ENCODE data around the gene PDSS1.
"Not testable (repeated sequence)": the region's sequence is repeated elsewhere in the genome, so short reads cannot be mapped to it uniquely, and the experiment has no call there.

Gene PDSS1

GRCh38 chr10:26682931-26683330 is 14.6 kb upstream of the PDSS1 start:
- Histone ChIP-seq H3K4me3 (replicated peaks; ENCODE audit: insufficient read depth, low read length) (no peak overlapping the region), H3K27me3 (ENCODE audit: insufficient read depth, poor library complexity, severe bottlenecking) (no peaks in the 10 kb centered on the region), H3K27ac (replicated peaks) (no peak overlapping the region)
- DNase-seq (ENCODE audit: low read depth in 1 of 2, low spot score in 1 of 2), result no peak
- TF ChIP-seq CTCF (IDR thresholded peaks at IDR 0.05; ENCODE audit: insufficient read depth, low read length), result no peak
- no peak for TF ChIP-seq POLR2AphosphoS5 (IDR thresholded peaks at IDR 0.05; ENCODE audit: low read depth)
- no peak for TF ChIP-seq REST (IDR thresholded peaks at IDR 0.05; ENCODE audit: insufficient replicate concordance, low read depth)
- no peak for TF ChIP-seq GABPA (IDR thresholded peaks at IDR 0.05; ENCODE audit: low read depth)
- no peak for TF ChIP-seq SPI1 (IDR thresholded peaks at IDR 0.05; ENCODE audit: borderline replicate concordance, low read depth)

- H3K4me3 ChIP-seq (replicated peaks; ENCODE audit: insufficient read depth, low read length); H3K27ac ChIP-seq (replicated peaks); H3K27me3 ChIP-seq (ENCODE audit: insufficient read depth, poor library complexity, severe bottlenecking): not testable (repeated sequence)
- DNase-seq (ENCODE audit: low read depth in 1 of 2, low spot score in 1 of 2), result peak in 1 of 2 experiments; percentile 42
Observed at GRCh38 chr10:26684667-26685264, 12.7 kb upstream of the PDSS1 start.

GRCh38 chr10:26685441-26685840 is 12.1 kb upstream of the PDSS1 start:
- Histone ChIP-seq H3K27me3 (ENCODE audit: insufficient read depth, poor library complexity, severe bottlenecking) (no peaks in the 10 kb centered on the region), H3K4me3 (replicated peaks; ENCODE audit: insufficient read depth, low read length) (no peak overlapping the region), H3K27ac (replicated peaks) (no peak overlapping the region)
- DNase-seq (ENCODE audit: low read depth in 1 of 2, low spot score in 1 of 2), result no peak
- no peak for TF ChIP-seq REST (IDR thresholded peaks at IDR 0.05; ENCODE audit: insufficient replicate concordance, low read depth)
- TF ChIP-seq CTCF (IDR thresholded peaks at IDR 0.05; ENCODE audit: insufficient read depth, low read length), result no peak
- no peak for TF ChIP-seq POLR2AphosphoS5 (IDR thresholded peaks at IDR 0.05; ENCODE audit: low read depth)
- no peak for TF ChIP-seq GABPA (IDR thresholded peaks at IDR 0.05; ENCODE audit: low read depth)
- no peak for TF ChIP-seq SPI1 (IDR thresholded peaks at IDR 0.05; ENCODE audit: borderline replicate concordance, low read depth)

- Histone ChIP-seq H3K27me3 (ENCODE audit: insufficient read depth, poor library complexity, severe bottlenecking) (no peaks in the 10 kb centered on the region), H3K4me3 (replicated peaks; ENCODE audit: insufficient read depth, low read length) (no peak overlapping the region), H3K27ac (replicated peaks) (no peak overlapping the region)
- DNase-seq (ENCODE audit: low read depth in 1 of 2, low spot score in 1 of 2), result no peak
- TF ChIP-seq REST (IDR thresholded peaks at IDR 0.05; ENCODE audit: insufficient replicate concordance, low read depth) (no peak), CTCF (IDR thresholded peaks at IDR 0.05; ENCODE audit: insufficient read depth, low read length) (no peak), SPI1 (IDR thresholded peaks at IDR 0.05; ENCODE audit: borderline replicate concordance, low read depth) (no peak), GABPA (IDR thresholded peaks at IDR 0.05; ENCODE audit: low read depth) (no peak), POLR2AphosphoS5 (IDR thresholded peaks at IDR 0.05; ENCODE audit: low read depth) (no peak)
Observed at GRCh38 chr10:26689399-26689798, 8.1 kb upstream of the PDSS1 start.
